ENCODE data around the gene DPM2. TPM values are rescaled to one million over a fixed set of nuclear protein-coding genes. Genes with fewer than 3 reads are reported as not detected.

Gene DPM2
- total RNA-seq, 2 experiments from 2014 or later: 44.1 to 46.6 TPM

- peaks cover 42% of the 10 kb centered on the region for H3K4me1 Mint-ChIP-seq
- H3K4me3 Mint-ChIP-seq: no peak overlapping the region
- ATAC-seq (no peak), DNase-seq (no peak)
- H3K9me3 Mint-ChIP-seq (ENCODE audit: low read depth): no peaks in the 10 kb centered on the region
- intact Hi-C loops (cut with DNase I, micrococcal nuclease): no loop called here
- peaks cover 21% of the 10 kb centered on the region for H3K36me3 Mint-ChIP-seq (ENCODE audit: low read depth)
- CTCF ChIA-PET: interaction anchor here (1.3 kb wide), 1 partner anchor 124 kb away, joined by 3 read pairs; no protein-coding TSS in a partner anchor
- H3K27me3 Mint-ChIP-seq: no peaks in the 10 kb centered on the region
- POLR2A ChIA-PET: no interaction called here
- H3K27ac Mint-ChIP-seq: no peak overlapping the region
Observed at GRCh38 chr9:127909839-127910273, 27.8 kb downstream of the DPM2 start.

GRCh38 chr9:127908660-127908926 lies 29.1 kb downstream of the DPM2 start:
- ChIA-PET CTCF (no interaction called here), POLR2A (no interaction called here)
- intact Hi-C loops (cut with DNase I, micrococcal nuclease): no loop called here
- Mint-ChIP-seq H3K4me3 (no peak overlapping the region), H3K4me1 (peaks cover 48% of the 10 kb centered on the region), H3K36me3 (ENCODE audit: low read depth) (peaks cover 26% of the 10 kb centered on the region), H3K9me3 (ENCODE audit: low read depth) (no peaks in the 10 kb centered on the region), H3K27me3 (no peaks in the 10 kb centered on the region), H3K27ac (peak overlapping the region; percentile 25)
- ATAC-seq (no peak), DNase-seq (no peak)

GRCh38 chr9:127907867-127908659 lies 29.6 kb downstream of the DPM2 start:
- Mint-ChIP-seq H3K36me3 (ENCODE audit: low read depth) (peaks cover 28% of the 10 kb centered on the region), H3K27ac (peak overlapping the region; percentile 61), H3K27me3 (no peaks in the 10 kb centered on the region), H3K4me3 (no peak overlapping the region), H3K4me1 (peaks cover 52% of the 10 kb centered on the region), H3K9me3 (ENCODE audit: low read depth) (no peaks in the 10 kb centered on the region)
- intact Hi-C loops (cut with DNase I, micrococcal nuclease): no loop called here
- no peak for DNase-seq
- ChIA-PET POLR2A (no interaction called here), CTCF (interaction anchor here (1.5 kb wide), 1 partner anchor 173 kb away, joined by 3 read pairs; the partner anchor contains the start of gene TOR2A)
- ATAC-seq: no peak

GRCh38 chr9:127905788-127906191 lies 31.9 kb downstream of the DPM2 start:
- peaks cover 48% of the 10 kb centered on the region for H3K4me1 Mint-ChIP-seq
- ChIA-PET POLR2A (interaction anchor here (0.5 to 1.8 kb wide), 2 partner anchors 11 to 168 kb away, joined by 4 to 5 read pairs; partner anchors contain the start of gene ST6GALNAC4), CTCF (interaction anchor here (0.8 to 1.6 kb wide), 5 partner anchors 12 to 120 kb away, joined by 3 to 6 read pairs (median 5); partner anchors contain the start of genes CDK9 and ST6GALNAC4)
- H3K36me3 Mint-ChIP-seq (ENCODE audit: low read depth): peaks cover 16% of the 10 kb centered on the region
- ATAC-seq (peak; percentile 52), DNase-seq (peak; percentile 79)
- no peaks in the 10 kb centered on the region for H3K27me3 Mint-ChIP-seq
- H3K4me3 Mint-ChIP-seq: peak overlapping the region; percentile 93
- intact Hi-C loops (cut with DNase I, micrococcal nuclease): loop anchor here in 1 of 2 experiments (1.0 to 2.0 kb wide), 3 partner anchors 12 to 455 kb away; partner anchors contain the start of genes EEIG1, LRSAM1, RPL12 and ST6GALNAC4
- peak overlapping the region; percentile 100 for H3K27ac Mint-ChIP-seq
- H3K9me3 Mint-ChIP-seq (ENCODE audit: low read depth): no peaks in the 10 kb centered on the region

- H3K36me3 Mint-ChIP-seq (ENCODE audit: low read depth): peaks cover 16% of the 10 kb centered on the region
- H3K4me1 Mint-ChIP-seq: peaks cover 45% of the 10 kb centered on the region
- peak overlapping the region; percentile 93 for H3K4me3 Mint-ChIP-seq
- H3K9me3 Mint-ChIP-seq (ENCODE audit: low read depth): no peaks in the 10 kb centered on the region
- CTCF ChIA-PET: interaction anchor here (1.1 to 2.3 kb wide), 4 partner anchors 16 to 38 kb away, joined by 4 to 8 read pairs (median 6); no protein-coding TSS in a partner anchor
- POLR2A ChIA-PET: interaction anchor here (0.6 to 1.8 kb wide), 2 partner anchors 11 to 23 kb away, joined by 4 to 5 read pairs; partner anchors contain the start of gene ST6GALNAC4
- peak overlapping the region; percentile 100 for H3K27ac Mint-ChIP-seq
- no peaks in the 10 kb centered on the region for H3K27me3 Mint-ChIP-seq
- ATAC-seq (peak; percentile 63), DNase-seq (peak; percentile 77)
- intact Hi-C loops (cut with DNase I, micrococcal nuclease): loop anchor here in 1 of 2 experiments (2.0 kb wide), 2 partner anchors 76 to 454 kb away; partner anchors contain the start of genes EEIG1, LRSAM1 and RPL12
Observed at GRCh38 chr9:127905004-127905728, 32.5 kb downstream of the DPM2 start.

GRCh38 chr9:127904561-127905003 lies 33.1 kb downstream of the DPM2 start:
- ATAC-seq: peak; percentile 4
- DNase-seq: peak; percentile 49
- Mint-ChIP-seq H3K9me3 (ENCODE audit: low read depth) (no peaks in the 10 kb centered on the region), H3K36me3 (ENCODE audit: low read depth) (peaks cover 15% of the 10 kb centered on the region), H3K27me3 (no peaks in the 10 kb centered on the region), H3K27ac (peak overlapping the region; percentile 100), H3K4me3 (peak overlapping the region; percentile 93), H3K4me1 (peaks cover 50% of the 10 kb centered on the region)
- CTCF ChIA-PET: interaction anchor here (0.7 to 2.3 kb wide), 4 partner anchors 17 to 1388 kb away, joined by 4 to 8 read pairs (median 6); no protein-coding TSS in a partner anchor
- POLR2A ChIA-PET: interaction anchor here (0.6 kb wide), 1 partner anchor 23 kb away, joined by 4 read pairs; no protein-coding TSS in a partner anchor
- intact Hi-C loops (cut with DNase I, micrococcal nuclease): loop anchor here in 1 of 2 experiments (2.0 kb wide), 2 partner anchors 76 to 454 kb away; partner anchors contain the start of genes EEIG1, LRSAM1 and RPL12

- POLR2A ChIA-PET: interaction anchor here (0.6 to 0.7 kb wide), 3 partner anchors 10 to 320 kb away, joined by 3 to 7 read pairs (median 3); no protein-coding TSS in a partner anchor
- peaks cover 50% of the 10 kb centered on the region for H3K4me1 Mint-ChIP-seq
- no peaks in the 10 kb centered on the region for H3K27me3 Mint-ChIP-seq
- DNase-seq (peak; percentile 94), ATAC-seq (peak; percentile 49)
- CTCF ChIA-PET: interaction anchor here (0.6 to 2.3 kb wide), 6 partner anchors 11 to 1387 kb away, joined by 3 to 8 read pairs (median 4); no protein-coding TSS in a partner anchor
- no peaks in the 10 kb centered on the region for H3K9me3 Mint-ChIP-seq (ENCODE audit: low read depth)
- intact Hi-C loops (cut with DNase I, micrococcal nuclease): loop anchor here (1.0 to 2.0 kb wide), 5 partner anchors 7 to 453 kb away; partner anchors contain the start of genes EEIG1 (in 1 of the 2), LRSAM1 (in 1 of the 2), RPL12 (in 1 of the 2) and ST6GALNAC4 (in 1 of the 2)
- peak overlapping the region; percentile 100 for H3K27ac Mint-ChIP-seq
- H3K36me3 Mint-ChIP-seq (ENCODE audit: low read depth): peaks cover 15% of the 10 kb centered on the region
- peak overlapping the region; percentile 93 for H3K4me3 Mint-ChIP-seq
Observed at GRCh38 chr9:127903557-127904475, 33.8 kb downstream of the DPM2 start.

- Mint-ChIP-seq H3K9me3 (ENCODE audit: low read depth) (peaks cover 1% of the 10 kb centered on the region), H3K4me1 (peaks cover 35% of the 10 kb centered on the region), H3K27me3 (no peaks in the 10 kb centered on the region), H3K4me3 (peak within 1 kb of the TSS; percentile 82), H3K27ac (peak within 1 kb of the TSS; percentile 87), H3K36me3 (ENCODE audit: low read depth) (peaks cover 40% of the 10 kb centered on the region)
- CTCF ChIA-PET: interaction anchor here (0.6 to 4.3 kb wide), 4 partner anchors 22 to 164 kb away, joined by 3 to 19 read pairs (median 4); partner anchors contain the start of gene TOR2A
- DNase-seq (peak; percentile 85), ATAC-seq (peak; percentile 69)
- POLR2A ChIA-PET: no interaction called here
- intact Hi-C loops (cut with DNase I, micrococcal nuclease): loop anchor here in 1 of 2 experiments (1.0 to 2.0 kb wide), 4 partner anchors 18 to 164 kb away; partner anchors contain the start of genes FPGS, ST6GALNAC4 and TOR2A
Observed at GRCh38 chr9:127899128-127899943, 38.3 kb downstream of the DPM2 start, which contains the start of gene ST6GALNAC6. Gene ST6GALNAC6 (minus strand): TSS chr9:127899603. CDS start chr9:127897981, 1,622 bp downstream.

GRCh38 chr9:127898433-127899127 lies 39.1 kb downstream of the DPM2 start:
- ATAC-seq: peak; percentile 7
- no peaks in the 10 kb centered on the region for H3K27me3 Mint-ChIP-seq
- peak overlapping the region; percentile 82 for H3K4me3 Mint-ChIP-seq
- H3K9me3 Mint-ChIP-seq (ENCODE audit: low read depth): peaks cover 5% of the 10 kb centered on the region
- peaks cover 43% of the 10 kb centered on the region for H3K36me3 Mint-ChIP-seq (ENCODE audit: low read depth)
- H3K27ac Mint-ChIP-seq: peak overlapping the region; percentile 87
- intact Hi-C loops (cut with DNase I, micrococcal nuclease): loop anchor here in 1 of 2 experiments (1.0 to 2.0 kb wide), 4 partner anchors 19 to 163 kb away; partner anchors contain the start of genes FPGS, ST6GALNAC4 and TOR2A
- peak; percentile 50 for DNase-seq
- POLR2A ChIA-PET: interaction anchor here (0.7 kb wide), 1 partner anchor 67 kb away, joined by 5 read pairs; no protein-coding TSS in a partner anchor
- CTCF ChIA-PET: interaction anchor here (0.6 to 4.3 kb wide), 4 partner anchors 23 to 90 kb away, joined by 3 to 19 read pairs (median 3); no protein-coding TSS in a partner anchor
- H3K4me1 Mint-ChIP-seq: peaks cover 29% of the 10 kb centered on the region
